Right lobe of liver (tissue), 6 donors: Measurements from ENCODE around the gene RAD9A. TPM values are rescaled to one million over a fixed set of nuclear protein-coding genes. Genes with fewer than 3 reads are reported as not detected.

Experiments used
- ATAC-seq, 4 donors: fragments of 200-7000 bp; cut with Tn5 transposase; one replicate each; pipeline ENCODE4 v1.9.1; 2020; ENCODE audit warnings: mild to moderate bottlenecking in 4 of 4, moderate library complexity in 4 of 4
- DNase-seq, 3 donors: peaks; one replicate each; pipeline ENCODE4 v3.0.0-alpha.2; 2020
- H3K27ac ChIP-seq, 3 donors: fragments of 200-600 bp; one replicate each; pipeline ENCODE4 v1.8.0; 2022
- H3K27me3 ChIP-seq, 2 donors: fragments of 200-600 bp; one replicate each; pipeline ENCODE4 v1.8.0; 2022
- H3K36me3 ChIP-seq, 4 donors: fragments of 200-600 bp; sonication (generic) in 1 of 4; one replicate each; pipeline versions ENCODE4 v1.5.1 to v1.8.0; 2017 to 2022; ENCODE audit warnings: control low read depth in 1 of 4
- H3K4me1 ChIP-seq, 4 donors: fragments of 200-600 bp; sonication (generic) in 1 of 4; one replicate each; pipeline versions ENCODE4 v1.5.1 to v1.8.0; 2017 to 2022; ENCODE audit warnings: control low read depth in 1 of 4
- H3K4me3 ChIP-seq, 3 donors: fragments of 200-600 bp; one replicate each; pipeline ENCODE4 v1.8.0; 2022
- H3K9me3 ChIP-seq, 4 donors: fragments of 200-600 bp; sonication (generic) in 1 of 4; one replicate each; pipeline versions ENCODE4 v1.5.1 to v1.8.0; 2017 to 2022; ENCODE audit warnings: control low read depth in 1 of 4
- CTCF ChIP-seq, 4 donors: fragments of 200-600 bp in 3 of 4; fragments of 450-650 bp in 1 of 4; IDR thresholded peaks; one replicate each; pipeline versions ENCODE4 v1.5.1 to v1.8.0; 2016 to 2022; ENCODE audit warnings: antibody characterized with exemption in 4 of 4, mild to moderate bottlenecking in 2 of 4
- POLR2A ChIP-seq: fragments of 450-650 bp; IDR thresholded peaks from one replicate; pipeline ENCODE4 v1.6.1; 2017; ENCODE audit warnings: antibody characterized with exemption, mild to moderate bottlenecking
- WGBS: methylation state at CpG from one replicate; pipeline ENCODE4 v1.1.6; 2018; ENCODE audit warnings: low coverage, low lambda C conversion rate; ENCODE audit not compliant: insufficient coverage; ENCODE audit errors: missing lambda C conversion rate; 5-methylcytosine and 5-hydroxymethylcytosine counted together
- intact Hi-C, 2 donors: fragments of 100-400 bp; cut with DNase I; formaldehyde crosslinking; loops; one replicate each; pipeline versions ENCODE4 v1.11.2 to v1.14.1; 2022
- total RNA-seq, 6 experiments: library from RNA; depleted of rRNA in 2 of 6; stranded (reverse); fragments of >200 nt in 2 of 6; fragmentation: NEBNext Ultra II Directional in 3 of 6; extraction: Animal tissue kit (Norgen Biotek cat#: 25700) in 3 of 6; gene quantifications; one replicate each; pipeline versions ENCODE4 v1.1.0 to v1.2.4, GENCODE V29; 2016 to 2023
- donor health status: DM: no; HTN: yes; CAD: no.
- donor health status: DM: no; HTN: no; CAD: no.
- donor health status: DM: no; HTN: no; CAD: no.
- donor health status: DM: no; HTN: yes; CAD: no.
- donor health status: DM: no; HTN: yes; CAD: no.

Gene RAD9A
- total RNA-seq, 6 experiments from 2014 or later: 5.3 to 13.2 (median 6.2) TPM

GRCh38 chr11:67405196-67405567 lies 13.4 kb downstream of the RAD9A start:
- Histone ChIP-seq H3K36me3 (peaks cover 0 to 1% (median 0%) of the 10 kb centered on the region in 4 donors), H3K4me3 (no peak overlapping the region), H3K27ac (no peak overlapping the region), H3K9me3 (no peaks in the 10 kb centered on the region), H3K4me1 (peaks cover 0 to 20% (median 4%) of the 10 kb centered on the region in 4 donors), H3K27me3 (no peaks in the 10 kb centered on the region)
- no CpG with 5 or more reads among the region's 6 CpGs for WGBS
- ATAC-seq: no peak
- intact Hi-C loops: no loop called here
- DNase-seq: peak in 1 of 3 donors; percentile 47
- no peak for TF ChIP-seq CTCF (IDR thresholded peaks at IDR 0.05)
- TF ChIP-seq POLR2A: no peak

- no peaks in the 10 kb centered on the region for H3K27me3 ChIP-seq
- H3K4me1 ChIP-seq: peaks cover 0 to 13% (median under 1%) of the 10 kb centered on the region in 4 donors
- H3K27ac ChIP-seq: no peak overlapping the region
- H3K9me3 ChIP-seq: no peaks in the 10 kb centered on the region
- intact Hi-C loops: no loop called here
- ATAC-seq: no peak
- TF ChIP-seq CTCF (IDR thresholded peaks at IDR 0.05) (no peak), POLR2A (no peak)
- peak in 1 of 3 donors; percentile 44 for DNase-seq
- WGBS: no CpG with 5 or more reads among the region's 9 CpGs
- no peaks in the 10 kb centered on the region for H3K36me3 ChIP-seq
- H3K4me3 ChIP-seq: no peak overlapping the region
These were observed 14.0 kb downstream of the RAD9A start for GRCh38 chr11:67405688-67406339.

GRCh38 chr11:67406420-67406968 lies 14.7 kb downstream of the RAD9A start:
- no peak overlapping the region for H3K27ac ChIP-seq
- peaks cover 0 to 10% (median 0%) of the 10 kb centered on the region in 4 donors for H3K4me1 ChIP-seq
- WGBS: 80% methylated on average over 1 of the region's 18 CpGs
- ATAC-seq: no peak
- H3K4me3 ChIP-seq: no peak overlapping the region
- DNase-seq: no peak
- no peaks in the 10 kb centered on the region for H3K36me3 ChIP-seq
- intact Hi-C loops: no loop called here
- TF ChIP-seq POLR2A (no peak), CTCF (IDR thresholded peaks at IDR 0.05) (no peak)
- no peaks in the 10 kb centered on the region for H3K27me3 ChIP-seq
- H3K9me3 ChIP-seq: no peaks in the 10 kb centered on the region

- intact Hi-C loops: no loop called here
- no peak overlapping the region for H3K4me3 ChIP-seq
- no peaks in the 10 kb centered on the region for H3K27me3 ChIP-seq
- no peak for DNase-seq
- peak; percentile 6 to 16 (median 10) for ATAC-seq
- H3K4me1 ChIP-seq: peaks cover 0 to 9% (median 0%) of the 10 kb centered on the region in 4 donors
- H3K9me3 ChIP-seq: no peaks in the 10 kb centered on the region
- H3K27ac ChIP-seq: no peak overlapping the region
- no peak for TF ChIP-seq POLR2A
- no peak for TF ChIP-seq CTCF (IDR thresholded peaks at IDR 0.05)
- H3K36me3 ChIP-seq: no peaks in the 10 kb centered on the region
- WGBS: 30% methylated on average over 8 of the region's 12 CpGs
These were observed 15.3 kb downstream of the RAD9A start for GRCh38 chr11:67406969-67407687.
